Gastrocnemius medialis (tissue), 4 donors: ENCODE measurements around the gene TM9SF1. TPM values are rescaled to one million over a fixed set of nuclear protein-coding genes. Genes with fewer than 3 reads are reported as not detected.

Source experiments
- ATAC-seq, 2 donors: fragments of 150-250 bp; one replicate each; pipeline ENCODE4 v1.9.1; 2016
- DNase-seq, 2 donors: peaks; one replicate each; pipeline ENCODE4 v3.0.0-alpha.2; 2019
- H3K27ac ChIP-seq, 4 donors: fragments of 200-600 bp; sonication (generic); 1 replicate in 1 of 4; 2 replicates in 3 of 4; pipeline ENCODE4 v1.5.1; 2016 to 2018; ENCODE audit warnings: mild to moderate bottlenecking in 2 of 4, moderate library complexity in 1 of 4
- H3K27me3 ChIP-seq, 3 donors: fragments of 200-600 bp; sonication (generic) in 2 of 3; 1 replicate in 1 of 3; 2 replicates in 2 of 3; pipeline versions ENCODE4 v1.5.1 to v1.6.0; 2016 to 2019; ENCODE audit warnings: mild to moderate bottlenecking in 1 of 3, moderate library complexity in 1 of 3
- H3K36me3 ChIP-seq, 2 donors: fragments of 200-600 bp; sonication (generic) in 1 of 2; one replicate each; pipeline ENCODE4 v1.5.1; 2017 to 2018
- H3K4me1 ChIP-seq, 2 donors: fragments of 200-600 bp; sonication (generic) in 1 of 2; one replicate each; pipeline ENCODE4 v1.5.1; 2016 to 2017; ENCODE audit warnings: mild to moderate bottlenecking in 2 of 2
- H3K4me3 ChIP-seq, 4 donors: fragments of 200-600 bp; sonication (generic) in 3 of 4; 1 replicate in 1 of 4; 2 replicates in 3 of 4; pipeline ENCODE4 v1.5.1; 2016 to 2019; ENCODE audit warnings: mild to moderate bottlenecking in 2 of 4
- H3K9me3 ChIP-seq, 3 donors: fragments of 200-600 bp; sonication (generic) in 2 of 3; 1 replicate in 1 of 3; 2 replicates in 2 of 3; pipeline ENCODE4 v1.5.1; 2016 to 2019
- CTCF ChIP-seq, 5 experiments: fragments of 450-650 bp in 3 of 5; fragments of 200-600 bp in 2 of 5; sonication (generic) in 2 of 5; IDR thresholded peaks in 4 of 5; conservative IDR thresholded peaks in 1 of 5; 1 replicate in 4 of 5; 2 replicates in 1 of 5; pipeline ENCODE4 v1.5.1; 2016 to 2019; ENCODE audit warnings: antibody characterized with exemption in 5 of 5, mild to moderate bottlenecking in 3 of 5, moderate library complexity in 3 of 5
- POLR2A ChIP-seq, 2 donors: fragments of 450-650 bp; IDR thresholded peaks; one replicate each; pipeline ENCODE4 v1.6.1; 2017; ENCODE audit warnings: antibody characterized with exemption in 2 of 2, mild to moderate bottlenecking in 2 of 2, moderate library complexity in 2 of 2
- in situ Hi-C, 4 donors: fragments of 200-750 bp; cut with MboI; loops; one replicate each; pipeline versions ENCODE4 v1.15.0 to v1.8.0; 2017; ENCODE audit warnings: low sequenced_read_pairs in 4 of 4
- intact Hi-C: fragments of 100-400 bp; cut with DNase I; formaldehyde crosslinking; loops from one replicate; pipeline ENCODE4 v1.15.1; 2023; ENCODE audit warnings: low total_unique reads
- total RNA-seq, 4 donors: library from RNA; depleted of rRNA; stranded (reverse); fragments of >200 nt; gene quantifications; one replicate each; pipeline versions ENCODE4 v1.1.0 to v1.2.3, GENCODE V29; 2016

The TM9SF1 gene
- total RNA-seq, 4 donors from 2014 or later = 31.4 to 46.4 (median 36.7) TPM

DNA sequence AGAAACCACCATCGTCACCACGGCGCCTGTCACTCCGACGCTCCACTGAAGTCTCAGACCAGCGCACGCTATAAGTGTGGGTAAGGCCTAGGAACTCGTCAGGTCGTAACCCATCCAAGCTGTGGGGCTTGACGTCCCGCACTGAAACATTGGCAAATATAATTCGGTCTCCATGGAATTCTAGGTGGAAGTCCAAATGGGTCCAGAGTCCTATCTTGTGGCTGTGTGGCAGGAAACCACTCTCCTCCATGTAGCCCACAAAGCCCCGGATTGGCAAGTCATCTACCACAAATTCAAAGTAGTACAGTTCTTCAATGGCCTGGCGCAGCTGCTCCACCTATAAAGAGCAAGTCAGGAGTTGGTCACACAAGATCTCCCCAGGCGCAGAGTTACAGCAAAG lies 2.3 kb downstream of the TM9SF1 start:
- H3K4me1 ChIP-seq = peaks cover 23 to 27% of the 10 kb centered on the region in 2 donors
- H3K27me3 ChIP-seq = no peaks in the 10 kb centered on the region
- intact Hi-C loops = no loop called here
- no peak overlapping the region for H3K27ac ChIP-seq
- no peak overlapping the region for H3K4me3 ChIP-seq
- peaks cover 0 to 24% of the 10 kb centered on the region in 2 donors for H3K36me3 ChIP-seq
- in situ Hi-C loops = no loop called here
- no peak for TF ChIP-seq POLR2A (IDR thresholded peaks at IDR 0.05)
- no peak for TF ChIP-seq CTCF (IDR thresholded peaks at IDR 0.05 in 4 of 5, conservative IDR thresholded peaks at IDR 0.05 in 1 of 5)
- no peak for DNase-seq
- no peaks in the 10 kb centered on the region for H3K9me3 ChIP-seq
- no peak for ATAC-seq

- Histone ChIP-seq H3K27me3 (no peaks in the 10 kb centered on the region), H3K9me3 (no peaks in the 10 kb centered on the region), H3K4me1 (peaks cover 20 to 25% of the 10 kb centered on the region in 2 donors), H3K4me3 (no peak overlapping the region), H3K36me3 (peaks cover 0 to 41% of the 10 kb centered on the region in 2 donors), H3K27ac (no peak overlapping the region)
- no peak for ATAC-seq
- intact Hi-C loops = no loop called here
- in situ Hi-C loops = no loop called here
- TF ChIP-seq POLR2A (IDR thresholded peaks at IDR 0.05) (no peak), CTCF (IDR thresholded peaks at IDR 0.05 in 4 of 5, conservative IDR thresholded peaks at IDR 0.05 in 1 of 5) (no peak)
- no peak for DNase-seq
These were observed 4.8 kb downstream of the TM9SF1 start for GRCh38 chr14:24190416-24190815.

DNA sequence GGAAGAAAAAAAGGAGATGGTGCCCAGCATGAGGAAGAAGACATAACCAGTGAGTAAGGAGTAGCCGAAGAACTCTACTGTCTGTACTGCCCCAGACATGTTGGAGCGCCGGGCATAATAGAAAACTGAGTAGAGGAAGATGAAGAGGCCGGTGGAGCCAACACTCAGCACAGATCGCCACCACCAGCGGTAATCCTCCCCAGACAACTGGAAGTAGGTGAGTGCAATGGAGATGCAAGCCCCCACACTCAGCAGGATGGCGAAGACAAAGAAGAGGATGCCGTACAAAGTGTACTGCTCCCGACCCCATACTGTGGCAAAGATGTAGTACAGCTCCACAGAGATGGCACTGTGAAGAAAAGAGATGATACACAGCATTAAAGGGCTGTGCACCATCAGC lies 5.8 kb downstream of the TM9SF1 start:
- no peaks in the 10 kb centered on the region for H3K9me3 ChIP-seq
- peak overlapping the region; percentile 62 to 90 (median 84) for H3K27ac ChIP-seq
- H3K4me1 ChIP-seq = peaks cover 17 to 20% of the 10 kb centered on the region in 2 donors
- H3K4me3 ChIP-seq = no peak overlapping the region
- H3K36me3 ChIP-seq = peaks cover 0 to 51% of the 10 kb centered on the region in 2 donors
- TF ChIP-seq CTCF (IDR thresholded peaks at IDR 0.05 in 4 of 5, conservative IDR thresholded peaks at IDR 0.05 in 1 of 5) (no peak), POLR2A (IDR thresholded peaks at IDR 0.05) (no peak)
- intact Hi-C loops (no loop called here), in situ Hi-C loops (no loop called here)
- DNase-seq = no peak
- H3K27me3 ChIP-seq = no peaks in the 10 kb centered on the region
- ATAC-seq = no peak

- Histone ChIP-seq H3K36me3 (peaks cover 0 to 52% of the 10 kb centered on the region in 2 donors), H3K27me3 (no peaks in the 10 kb centered on the region), H3K9me3 (no peaks in the 10 kb centered on the region), H3K27ac (peak overlapping the region; percentile 62 to 90 (median 84)), H3K4me3 (peak overlapping the region in 3 of 4 donors; percentile 62 to 84 (median 80)), H3K4me1 (peaks cover 12 to 16% of the 10 kb centered on the region in 2 donors)
- DNase-seq (no peak), ATAC-seq (no peak)
- in situ Hi-C loops (no loop called here), intact Hi-C loops (no loop called here)
- TF ChIP-seq POLR2A (IDR thresholded peaks at IDR 0.05) = no peak
- no peak for TF ChIP-seq CTCF (IDR thresholded peaks at IDR 0.05 in 4 of 5, conservative IDR thresholded peaks at IDR 0.05 in 1 of 5)
These were observed 6.2 kb downstream of the TM9SF1 start for GRCh38 chr14:24189059-24189375.
